HG03521 (cell line): ENCODE results near the gene UBFD1.
"Not testable (repeated sequence)": the region's sequence is repeated elsewhere in the genome, so short reads cannot be mapped to it uniquely, and the experiment has no call there.

Experiments used
- ATAC-seq: cut with Tn5 transposase; IDR thresholded peaks from one replicate; pipeline ENCODE4 v1.9.1; 2021; ENCODE audit warnings: mild to moderate bottlenecking, moderate library complexity; ENCODE audit not compliant: unreplicated experiment

The UBFD1 gene

DNA sequence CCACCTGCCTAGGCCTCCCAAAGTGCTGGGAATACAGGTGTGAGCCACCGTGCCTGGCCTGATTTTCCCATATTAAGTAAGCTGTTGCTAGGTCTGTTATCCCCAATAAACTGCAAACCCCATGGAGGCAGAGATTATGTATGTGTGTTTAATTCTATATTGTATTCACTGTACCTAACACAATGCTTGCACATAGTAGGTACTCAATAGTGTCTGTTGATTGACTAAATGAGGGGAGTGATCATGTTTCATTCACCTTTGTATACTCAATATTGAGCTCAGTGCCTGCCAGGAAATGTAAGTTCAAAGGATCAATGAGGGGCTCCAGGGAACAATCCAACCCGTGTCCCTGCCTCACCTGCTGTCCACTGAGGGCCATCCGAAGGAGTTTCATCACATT is 32.6 kb upstream of the UBFD1 start:
- no peak for ATAC-seq

DNA sequence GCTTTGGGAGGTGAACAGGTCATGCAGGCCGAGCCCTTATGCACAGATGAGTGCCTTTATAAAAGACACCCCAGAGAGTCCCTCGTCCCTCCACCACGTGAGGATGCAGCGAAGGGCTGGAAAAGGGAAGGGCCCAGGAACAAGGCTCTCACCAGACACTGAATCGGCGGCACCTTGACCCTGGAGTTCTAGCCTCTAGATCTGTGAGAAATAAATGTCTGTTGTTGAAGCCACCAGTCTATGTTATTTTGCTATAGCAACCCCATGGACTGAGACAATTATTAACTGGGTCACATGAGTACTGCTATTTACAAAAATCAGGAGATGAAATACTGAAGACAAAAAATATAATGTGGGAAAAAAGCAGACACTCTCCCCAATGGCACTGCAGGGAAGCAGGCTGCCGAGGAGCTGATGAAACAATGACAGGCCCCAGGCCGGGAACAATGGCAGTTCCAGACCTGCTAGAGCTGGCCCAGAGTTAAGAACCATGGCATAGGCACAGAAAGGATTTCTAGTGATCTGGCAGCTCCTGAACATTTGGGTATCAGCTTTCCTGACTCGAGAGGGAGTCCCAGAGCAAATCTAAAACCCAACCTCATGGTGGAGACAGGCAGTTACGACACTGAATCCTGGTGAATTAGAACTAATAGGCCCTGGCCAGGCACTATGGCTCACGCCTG is 29.4 kb upstream of the UBFD1 start:
- ATAC-seq, result no peak

DNA sequence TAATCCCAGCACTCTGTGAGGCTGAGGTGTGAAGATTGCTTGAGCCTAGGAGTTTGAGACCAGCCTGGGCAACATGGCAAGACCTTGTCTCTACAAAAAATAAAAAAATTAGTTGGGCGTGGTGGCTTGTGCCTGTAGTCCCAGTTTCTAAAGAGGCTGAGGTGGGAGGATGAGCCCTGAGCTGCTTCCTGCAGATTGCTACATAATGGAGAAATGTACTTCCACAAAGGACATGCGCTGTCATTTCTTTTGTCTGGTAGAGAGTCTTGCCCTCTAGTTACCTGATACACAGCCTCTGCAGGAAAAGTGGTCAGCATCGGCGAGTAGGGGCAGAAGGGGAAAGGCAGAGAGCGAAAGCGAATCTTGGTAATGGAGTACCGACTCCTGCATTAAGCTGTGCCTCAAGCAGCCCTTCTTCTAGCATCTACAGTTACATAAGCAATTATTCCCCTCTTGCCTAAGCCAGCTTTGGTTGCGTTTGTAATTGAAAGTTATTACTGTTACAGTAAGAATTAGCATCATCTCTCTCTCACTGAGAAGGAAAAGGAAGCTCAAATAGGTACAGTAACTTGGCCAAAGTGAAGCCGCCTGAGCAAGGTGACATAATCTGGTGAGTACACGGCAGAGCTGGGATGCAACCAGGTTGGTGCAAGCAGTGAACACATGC is 28.8 kb upstream of the UBFD1 start:
- no peak for ATAC-seq

DNA sequence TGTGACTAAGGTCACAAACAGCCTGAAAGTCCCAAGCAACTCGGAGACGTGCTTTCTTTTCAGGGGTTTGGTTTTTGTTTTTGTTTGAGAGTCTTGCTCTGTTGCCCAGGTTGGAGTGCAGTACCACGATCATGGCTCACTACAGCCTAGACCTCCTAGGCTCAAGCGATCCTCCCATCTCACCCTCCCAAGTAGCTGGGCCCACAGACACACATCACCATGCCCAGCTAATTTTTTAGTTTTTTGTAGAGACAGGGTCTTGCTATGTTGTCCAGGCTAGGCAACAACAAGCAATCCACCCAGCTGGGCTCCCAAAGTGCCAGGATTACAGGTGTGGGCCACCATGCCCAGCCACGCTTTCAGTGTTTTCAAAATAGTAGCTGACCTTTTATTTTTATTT is 27.5 kb upstream of the UBFD1 start:
- ATAC-seq, result no peak

DNA sequence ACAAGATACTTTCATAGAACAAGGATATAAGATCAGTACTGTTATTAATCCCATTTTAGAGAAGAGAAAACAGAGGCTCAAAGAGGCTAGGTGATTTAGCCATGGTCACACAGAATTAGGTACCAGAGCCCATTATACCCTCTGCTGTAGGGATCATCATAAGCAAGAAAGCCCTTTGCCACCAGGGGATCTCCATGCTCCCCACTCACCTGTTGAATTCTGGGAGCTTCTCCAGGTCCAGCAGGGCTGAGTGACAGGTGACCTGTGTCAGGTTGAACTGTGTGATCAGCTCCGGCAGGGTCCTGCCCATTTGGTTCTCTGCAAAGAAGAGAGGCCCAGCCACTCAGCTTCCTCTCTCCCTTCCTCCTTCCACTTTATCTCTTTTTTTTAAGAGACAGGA is 25.1 kb upstream of the UBFD1 start:
- no peak for ATAC-seq

DNA sequence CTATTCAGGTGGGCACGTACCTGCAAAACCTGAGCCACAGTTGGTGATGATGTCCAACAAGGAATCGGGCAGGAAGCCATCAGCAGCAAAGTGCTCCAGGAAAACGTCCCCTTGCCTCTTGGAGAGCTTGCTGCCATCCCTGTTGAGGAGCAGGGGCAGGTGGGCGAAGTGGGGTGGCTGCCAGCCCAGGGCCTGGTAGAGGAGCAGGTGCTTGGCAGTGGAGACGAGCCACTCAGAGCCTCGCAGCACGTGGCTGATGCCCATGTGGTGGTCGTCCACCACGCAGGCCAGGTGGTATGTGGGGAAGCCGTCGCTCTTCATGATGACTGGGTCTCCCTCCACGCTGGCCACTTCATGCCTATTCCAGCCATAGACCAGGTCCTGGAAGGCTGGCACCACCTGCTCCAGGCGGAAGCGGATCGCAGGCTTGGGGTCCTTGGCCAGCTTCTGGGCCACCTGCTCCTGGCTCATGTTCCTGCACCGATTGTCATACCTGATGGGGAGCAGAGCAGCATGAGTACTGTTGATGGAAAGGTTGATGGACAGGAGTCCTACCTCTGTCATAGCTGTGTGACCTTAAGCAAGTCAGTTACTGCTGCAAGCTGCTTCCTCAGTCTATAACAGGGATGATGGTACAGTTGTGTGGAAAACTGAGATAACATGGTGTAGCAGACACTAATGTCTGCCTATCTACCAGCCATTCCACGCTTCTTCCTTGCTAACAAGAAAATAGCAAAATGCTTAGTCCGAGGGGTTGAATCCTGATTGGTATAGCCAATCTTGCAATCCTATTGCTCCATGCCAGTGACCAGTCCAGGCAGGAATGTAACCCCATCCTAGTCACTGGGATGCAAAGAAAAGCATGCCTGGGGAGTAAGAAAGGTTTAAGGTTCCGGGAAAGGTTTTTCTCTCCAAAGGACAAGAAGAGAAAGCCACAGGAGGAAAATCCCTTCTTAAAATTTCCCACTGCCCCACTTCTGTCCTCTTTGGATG is 22.4 kb upstream of the UBFD1 start:
- ATAC-seq, result no peak

DNA sequence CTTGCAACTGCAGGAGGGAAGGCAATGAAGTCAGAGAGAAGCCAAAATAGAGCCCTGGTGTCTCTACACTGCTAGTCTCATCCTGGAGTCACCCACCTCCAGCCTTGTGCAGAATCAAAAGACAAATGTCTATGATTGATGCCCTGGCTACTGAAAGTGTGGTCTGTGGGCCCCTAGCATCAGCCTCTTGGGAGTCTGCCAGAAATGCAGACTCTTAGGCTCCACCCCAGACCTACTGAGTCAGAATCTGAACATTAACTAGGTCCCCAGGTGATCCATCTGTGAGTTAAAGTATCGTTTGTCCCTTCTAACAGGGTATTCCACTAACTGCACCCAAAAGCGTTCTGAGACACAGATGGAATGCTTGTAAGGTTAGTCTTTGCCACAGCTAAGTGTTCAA is 21.6 kb upstream of the UBFD1 start:
- no peak for ATAC-seq

DNA sequence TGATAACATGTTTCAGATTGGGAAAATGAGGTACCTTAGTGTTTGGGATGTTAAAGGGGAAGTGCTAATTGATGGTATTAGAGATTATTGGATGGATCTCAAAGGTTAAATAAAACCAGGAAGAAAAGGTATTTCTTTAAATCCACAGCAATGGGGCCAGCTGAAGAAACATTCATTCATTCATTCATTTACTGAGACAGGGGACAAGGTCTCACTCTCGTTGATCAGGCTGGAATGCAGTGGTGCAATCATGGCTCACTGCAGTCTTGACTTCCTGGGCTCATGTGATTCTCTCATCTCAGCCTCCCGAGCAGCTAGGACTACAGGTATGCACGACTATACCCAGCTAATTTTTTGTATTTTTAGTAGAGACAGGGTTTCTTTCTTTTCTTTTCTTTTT is 20.1 kb upstream of the UBFD1 start:
- ATAC-seq, result no peak

DNA sequence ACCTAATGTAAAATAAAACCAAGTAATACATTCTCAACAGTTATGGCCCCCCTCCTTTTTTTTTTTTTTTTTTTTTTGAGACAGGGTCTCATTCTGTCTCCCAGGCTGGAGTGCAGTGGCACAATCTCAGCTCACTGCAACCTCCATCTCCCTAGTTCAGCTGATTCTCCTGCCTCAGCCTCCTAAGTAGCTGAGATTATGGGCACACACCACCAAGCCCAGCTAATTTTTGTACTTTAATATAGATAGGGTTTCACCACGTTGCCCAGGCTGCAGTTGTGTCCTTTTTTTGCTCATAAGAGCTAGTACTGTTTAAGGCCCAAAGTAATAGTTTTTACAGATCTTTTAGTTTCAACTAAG is 18.6 kb upstream of the UBFD1 start:
- ATAC-seq, result no peak

DNA sequence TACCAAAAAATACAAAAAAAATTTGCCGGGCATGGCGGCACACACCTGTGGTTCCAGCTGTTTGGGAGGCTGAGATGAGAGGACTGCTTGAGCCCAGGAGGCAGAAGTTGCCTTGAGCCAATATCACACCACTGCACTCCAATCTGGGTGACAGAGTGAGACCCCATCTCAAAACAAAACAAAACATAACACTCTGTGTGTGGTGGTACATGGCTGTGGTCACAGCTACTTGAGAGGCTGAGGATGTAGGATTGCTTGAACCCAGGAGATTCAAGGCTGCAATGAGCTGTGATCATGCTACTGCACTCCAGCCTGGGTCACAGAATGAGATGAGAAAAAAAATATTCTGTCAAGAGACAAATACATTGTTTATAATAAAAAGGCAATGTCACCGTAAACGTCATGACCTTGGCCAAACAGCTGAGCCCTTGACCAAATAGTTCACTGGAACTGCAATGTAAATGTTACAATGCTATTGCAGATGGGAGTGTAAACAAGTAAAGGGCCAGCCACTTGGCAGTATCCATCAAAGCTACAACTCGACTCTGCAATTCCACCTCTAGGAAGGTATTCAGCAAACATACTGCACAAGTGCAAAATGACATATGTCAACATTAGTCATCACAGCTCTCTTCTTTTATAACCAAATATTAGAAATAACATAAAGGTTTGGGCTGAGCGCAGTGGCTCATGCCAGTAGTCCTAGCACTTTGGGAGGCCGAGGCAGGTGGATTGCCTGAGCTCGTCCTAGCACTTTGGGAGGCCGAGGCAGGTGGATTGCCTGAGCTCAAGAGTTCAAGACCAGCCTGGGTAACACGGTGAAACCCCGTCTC is 17.3 kb upstream of the UBFD1 start:
- ATAC-seq, result no peak

DNA sequence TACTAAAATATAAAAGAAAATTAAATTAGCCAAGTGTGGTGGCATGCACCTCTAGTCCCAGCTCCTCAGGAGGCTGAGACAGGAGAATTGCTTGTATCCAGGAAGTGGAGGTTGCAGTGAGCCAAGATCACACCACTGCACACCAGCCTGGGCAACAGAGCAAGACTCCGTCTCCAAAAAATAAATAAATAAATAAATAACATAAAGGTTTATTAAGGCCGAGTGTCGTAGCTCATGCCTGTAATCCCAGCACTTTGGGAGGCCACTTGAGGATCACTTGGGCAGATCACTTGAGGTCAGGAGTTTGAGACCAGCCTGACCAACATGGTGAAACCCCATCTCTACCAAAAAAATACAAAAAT is 16.7 kb upstream of the UBFD1 start:
- not testable (repeated sequence) for ATAC-seq

DNA sequence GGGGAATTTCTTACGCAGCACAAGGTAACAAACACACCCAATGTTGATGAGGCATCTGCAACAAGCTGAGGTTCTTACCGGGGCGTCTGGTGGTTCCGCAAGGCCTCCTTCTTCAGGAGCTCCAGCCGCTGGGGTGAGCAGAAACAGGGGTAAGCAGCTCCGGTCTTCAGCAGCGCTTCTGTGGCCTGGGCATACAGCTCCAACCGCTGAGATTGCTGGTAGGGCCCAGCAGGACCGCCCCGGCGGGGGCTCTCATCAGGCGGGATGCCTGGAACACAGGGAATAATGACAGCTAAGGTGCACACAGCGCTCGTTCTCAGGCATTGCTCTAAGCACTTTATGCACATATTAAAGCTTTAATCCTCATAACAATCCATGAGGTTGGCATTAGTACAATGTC is 13.1 kb upstream of the UBFD1 start:
- ATAC-seq, result no peak

DNA sequence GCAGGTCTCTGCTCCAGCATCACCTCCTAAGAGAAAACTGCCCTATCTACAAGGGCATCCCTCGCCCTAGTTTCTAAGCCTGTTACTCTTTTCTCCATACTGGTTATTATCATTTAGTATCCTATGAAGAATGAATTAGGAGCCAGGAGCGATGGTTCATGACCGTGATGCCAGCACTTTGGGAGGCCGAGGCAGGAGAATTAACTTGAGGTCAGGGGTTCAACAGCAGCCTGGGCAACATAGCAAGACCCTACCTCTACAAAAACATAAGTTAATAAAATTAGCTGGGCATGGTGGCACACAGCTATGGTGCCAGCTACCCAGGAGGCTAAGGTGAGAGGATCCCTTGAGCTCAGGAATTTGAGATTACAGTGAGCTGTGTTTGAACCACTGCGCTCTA is 7.6 kb upstream of the UBFD1 start:
- no peak for ATAC-seq

DNA sequence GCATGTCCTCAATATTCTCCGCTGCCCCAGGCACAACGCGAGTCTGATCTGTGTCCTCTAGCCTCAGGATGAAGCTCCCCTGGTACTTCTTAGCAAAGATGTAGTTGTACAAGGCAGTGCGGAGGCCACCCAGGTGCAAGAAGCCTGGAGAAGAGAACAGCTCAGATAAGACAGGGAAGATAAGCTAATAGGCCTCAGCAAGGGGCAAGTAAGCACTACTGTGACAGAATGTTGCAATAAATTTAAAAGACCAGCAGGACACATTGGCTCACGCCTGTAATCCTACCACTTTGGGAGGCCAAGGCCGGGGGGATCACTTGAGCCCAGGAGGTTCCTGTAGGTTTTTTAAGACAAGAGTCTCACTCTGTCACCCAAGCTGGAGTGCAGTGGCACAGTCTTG is 5.4 kb upstream of the UBFD1 start:
- no peak for ATAC-seq

DNA sequence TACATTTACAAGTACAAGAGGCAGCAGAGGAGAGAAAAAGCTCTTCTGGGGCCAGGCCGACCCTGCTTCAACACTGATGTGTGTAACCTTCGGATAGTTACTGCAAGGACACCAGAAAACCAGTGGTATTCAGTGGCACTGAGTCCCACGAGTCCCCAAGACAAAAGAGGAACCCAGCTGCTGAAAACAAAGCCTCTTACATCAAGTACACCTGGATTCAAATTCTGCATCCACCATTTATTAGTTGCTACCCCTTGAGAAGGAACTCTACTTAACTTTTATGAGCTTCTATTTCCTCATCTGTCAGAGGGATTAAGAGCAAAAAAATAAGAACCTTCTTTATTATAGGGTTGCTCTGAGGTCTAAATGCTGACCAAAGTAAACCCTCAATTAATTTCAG is 3.0 kb upstream of the UBFD1 start:
- ATAC-seq, result no peak

DNA sequence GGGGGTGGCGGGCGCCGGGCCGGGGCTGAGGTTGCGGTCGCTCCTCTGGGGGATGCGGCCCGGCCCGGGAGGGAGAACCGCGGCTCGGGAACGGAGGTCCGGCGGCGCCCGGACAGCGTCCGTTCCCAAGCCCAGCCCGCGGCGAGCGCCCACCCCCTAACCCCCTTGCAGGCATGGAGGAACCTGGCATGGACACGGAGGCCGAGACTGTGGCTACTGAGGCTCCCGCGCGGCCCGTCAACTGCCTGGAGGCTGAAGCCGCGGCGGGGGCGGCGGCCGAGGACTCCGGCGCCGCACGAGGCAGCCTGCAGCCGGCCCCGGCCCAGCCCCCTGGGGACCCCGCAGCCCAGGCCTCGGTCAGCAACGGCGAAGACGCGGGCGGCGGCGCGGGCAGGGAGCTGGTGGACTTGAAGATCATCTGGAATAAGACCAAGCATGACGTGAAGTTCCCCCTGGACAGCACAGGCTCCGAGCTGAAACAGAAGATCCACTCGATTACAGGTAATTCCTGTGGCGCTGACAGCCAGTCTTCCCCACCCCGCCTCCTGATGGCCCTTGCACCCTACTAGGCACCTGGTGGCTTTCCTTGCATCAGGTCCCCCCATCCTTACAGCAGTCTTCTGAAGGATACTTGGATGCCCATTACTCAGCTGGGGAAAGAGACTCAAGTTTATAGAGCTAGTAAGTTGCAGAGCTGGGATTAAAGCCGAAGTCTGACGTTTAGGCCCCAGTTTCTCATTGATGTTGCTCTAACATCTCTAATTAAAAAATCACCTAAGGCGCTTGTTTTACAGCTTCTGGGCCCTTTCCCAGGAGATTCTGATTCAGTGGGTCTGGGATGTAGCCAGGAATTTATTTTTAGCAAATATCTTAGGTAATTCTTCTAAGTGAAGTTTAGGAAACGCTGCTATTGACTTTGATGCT is 514 bp downstream of the UBFD1 start:
- ATAC-seq, result no peak

DNA sequence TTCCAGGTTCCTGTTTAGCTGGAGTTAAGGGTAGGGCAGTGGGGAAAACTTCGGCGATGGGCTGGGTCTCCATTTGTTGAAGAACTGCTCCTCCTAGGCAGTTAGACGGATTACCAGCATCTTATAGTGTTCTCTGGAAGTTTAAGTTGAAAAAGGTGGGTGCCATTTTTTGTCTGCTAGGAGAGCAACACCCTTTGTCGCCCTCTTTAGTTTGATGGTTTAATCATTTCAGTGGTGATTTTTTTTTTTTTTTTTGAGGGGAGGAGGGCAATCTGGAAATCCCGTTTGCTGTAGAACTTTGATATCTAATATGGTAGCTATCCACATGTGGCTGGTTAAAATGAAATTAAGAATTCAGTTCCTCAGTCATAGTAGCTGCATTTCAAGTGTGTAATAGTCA is 4.1 kb downstream of the UBFD1 start:
- ATAC-seq, result no peak

DNA sequence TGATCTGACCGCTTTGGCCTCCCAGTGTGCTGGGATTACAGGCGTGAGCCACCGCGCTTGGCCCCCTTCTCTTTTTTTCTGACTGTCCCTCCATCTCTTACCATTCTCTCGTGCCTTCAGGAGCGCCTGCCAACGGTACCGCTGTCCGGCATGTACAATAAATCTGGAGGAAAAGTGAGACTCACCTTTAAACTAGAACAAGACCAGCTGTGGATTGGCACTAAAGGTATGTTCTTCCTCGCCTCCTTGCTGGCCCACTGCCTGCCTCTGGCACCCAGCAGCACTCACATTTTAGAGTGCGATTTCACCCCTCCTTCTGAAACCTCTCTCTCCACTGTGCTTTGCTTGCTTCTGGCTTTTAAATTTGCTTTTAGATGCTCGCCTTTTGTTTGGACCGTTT is 5.0 kb downstream of the UBFD1 start:
- ATAC-seq, result no peak

DNA sequence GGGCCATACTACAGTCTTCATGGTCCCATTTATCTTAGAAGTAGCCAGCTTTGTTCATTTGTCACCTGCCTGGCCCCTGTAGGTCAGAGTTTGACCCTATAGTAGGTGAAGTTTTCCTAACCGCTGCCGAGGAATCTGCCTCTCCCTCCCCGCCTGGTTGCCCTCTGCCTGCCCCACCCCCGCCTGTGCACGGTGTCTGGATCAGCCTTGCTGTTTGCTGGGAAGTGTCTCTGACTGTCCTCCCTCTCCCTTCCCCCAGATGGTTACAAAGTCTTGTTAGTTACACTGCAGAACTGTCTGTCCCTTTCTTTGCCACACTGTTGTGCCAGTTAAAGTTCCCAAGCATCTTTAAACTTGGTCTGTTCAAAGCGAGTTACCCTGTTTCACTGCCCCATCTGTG is 5.7 kb downstream of the UBFD1 start:
- no peak for ATAC-seq
